M059J (cell line): ENCODE results near the gene RGS13. TPM values are rescaled to one million over a fixed set of nuclear protein-coding genes. Genes with fewer than 3 reads are reported as not detected.
A peak's percentile ranks its signal among the peaks of the same experiment; 100 is the strongest.

Experiments
- DNase-seq: peaks from one replicate; pipeline ENCODE4 v3.0.0-alpha.2; 2012; ENCODE audit warnings: low read depth
- total RNA-seq: library from RNA; depleted of rRNA; stranded (reverse); fragments of >200 nt; shearing (Covaris generic); gene quantifications from 2 replicates; pipeline ENCODE4 v1.2.3, GENCODE V29; 2014; rRNA removed

Gene RGS13
- 0.20 TPM in 1 of 2 replicates, not detected in the other for total RNA-seq

DNA sequence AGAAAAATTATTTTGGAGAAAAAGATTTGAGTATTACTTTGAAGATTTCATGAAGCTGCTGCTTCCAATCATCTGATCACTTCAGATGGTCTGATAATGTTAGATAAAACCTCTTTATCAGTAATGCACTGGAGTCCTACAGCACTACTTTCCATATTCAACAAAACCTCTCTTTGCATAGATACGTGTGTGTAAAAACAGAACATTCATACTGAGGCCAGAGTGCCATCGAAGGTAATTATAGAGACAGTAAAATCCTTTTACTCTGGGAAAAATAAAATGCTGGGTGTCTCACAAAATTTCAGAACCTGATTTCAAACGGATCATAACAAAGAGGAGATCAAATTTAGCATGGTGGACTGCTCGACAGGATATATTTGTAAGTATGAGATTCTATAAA lies at the start of gene RGS13:
TSS of gene RGS13 (plus strand) at position 209 of the 400 bp plus-strand sequence. CDS start 8,188 bp downstream, outside the sequence.
- DNase-seq = no peak

GRCh38 chr1:192587386-192588266 lies 48.3 kb upstream of the RGS13 start:
- no peak for DNase-seq

DNA sequence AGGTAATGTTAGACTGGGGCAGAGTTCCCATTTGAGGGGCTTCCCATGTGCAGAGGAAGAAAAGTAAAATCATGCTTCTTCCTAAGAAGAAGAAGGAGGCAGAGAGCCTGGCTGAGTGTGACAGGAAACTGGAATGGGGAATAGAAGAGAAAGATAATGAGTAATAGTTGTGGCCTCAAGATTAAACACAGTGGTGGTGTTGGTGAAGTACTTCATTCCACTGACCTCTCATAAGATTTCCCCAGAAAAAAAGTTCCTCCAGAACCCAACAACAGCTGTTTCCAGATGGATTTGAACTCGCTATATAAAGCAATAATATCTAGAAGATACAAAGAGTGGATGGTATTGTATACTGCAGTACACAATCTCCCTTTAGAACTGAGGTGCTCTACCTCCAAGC lies 47.4 kb upstream of the RGS13 start:
- peak; percentile 47 for DNase-seq

GRCh38 chr1:192589813-192590212 lies 46.1 kb upstream of the RGS13 start:
- no peak for DNase-seq

DNA sequence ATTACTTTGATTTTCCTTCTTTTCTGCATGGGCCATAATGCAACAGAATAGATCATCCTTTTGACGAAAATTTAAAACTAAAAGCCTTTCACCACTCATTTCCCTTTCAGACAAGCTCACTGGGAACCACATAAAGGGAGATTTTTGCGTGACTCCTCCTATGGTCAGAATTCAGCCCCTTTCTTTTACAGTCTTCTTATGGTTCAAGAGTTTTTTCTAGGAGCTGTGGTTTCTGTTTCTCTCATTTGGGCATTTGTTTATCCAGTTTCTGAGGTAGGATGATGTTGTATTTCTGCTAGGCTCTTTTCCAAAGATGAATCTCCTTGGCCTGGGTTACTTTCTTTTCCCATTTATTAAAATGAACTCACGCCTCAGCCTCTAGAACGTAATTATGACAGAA lies 43.4 kb upstream of the RGS13 start:
- DNase-seq = peak; percentile 44

GRCh38 chr1:192592981-192593708 lies 42.8 kb upstream of the RGS13 start:
- DNase-seq = peak; percentile 41

DNA sequence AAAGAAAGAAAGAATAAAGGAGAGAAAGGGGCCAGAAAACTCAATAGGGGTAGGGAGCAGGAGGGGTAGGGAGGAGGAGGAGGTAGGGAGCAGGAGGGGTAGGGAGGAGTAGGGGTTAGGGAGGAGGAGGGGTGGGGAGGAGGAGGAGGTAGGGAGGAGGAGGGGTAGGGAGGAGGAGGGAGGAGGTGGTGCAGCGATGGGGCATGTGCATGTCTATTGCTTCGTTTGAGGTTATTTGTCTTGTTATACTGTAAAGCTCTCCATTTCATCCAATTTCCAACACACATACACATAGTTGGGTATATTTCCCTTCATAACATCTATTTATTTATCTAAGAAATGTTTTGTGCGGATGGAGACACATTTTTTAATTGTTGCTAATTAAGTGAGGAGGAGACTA lies 40.6 kb upstream of the RGS13 start:
- DNase-seq = no peak

DNA sequence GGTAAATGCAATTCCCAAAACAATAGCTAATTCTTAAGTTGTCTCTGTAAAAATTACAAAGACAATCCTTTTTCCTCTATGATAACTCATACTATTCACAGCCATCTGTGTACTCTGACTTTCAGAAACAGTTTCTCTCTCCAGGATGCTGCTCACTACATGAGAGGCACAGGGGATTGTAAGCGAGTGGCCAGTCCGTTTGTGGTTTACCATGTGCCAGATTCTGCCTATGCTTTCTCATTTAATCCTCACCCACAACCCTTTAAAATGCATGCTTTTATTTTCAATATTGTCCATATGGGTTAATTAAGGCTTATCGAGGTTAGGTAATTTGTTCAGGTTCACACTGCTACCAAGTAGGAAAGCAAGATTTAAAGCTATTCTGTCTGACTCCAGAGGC lies 37.4 kb upstream of the RGS13 start:
- DNase-seq = no peak

GRCh38 chr1:192600275-192600674 lies 35.7 kb upstream of the RGS13 start:
- no peak for DNase-seq

DNA sequence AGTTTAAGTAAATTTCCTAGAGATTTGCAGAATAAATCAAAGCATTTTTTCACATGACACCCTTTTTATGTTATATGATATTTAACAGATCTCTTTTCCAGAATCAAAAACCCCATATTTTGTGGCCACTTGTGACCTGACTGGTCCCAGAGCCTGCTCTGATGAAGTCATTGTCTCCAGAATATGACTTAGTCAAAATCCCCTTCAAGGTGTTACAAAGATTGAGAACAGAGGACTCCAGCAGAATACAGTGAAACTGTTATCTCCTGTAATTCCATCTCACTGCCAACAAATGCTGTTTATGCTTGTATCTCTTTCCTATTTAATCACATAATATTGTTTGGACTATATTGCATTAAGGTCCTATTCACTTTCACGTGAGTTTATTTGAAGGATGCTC lies 34.8 kb upstream of the RGS13 start:
- no peak for DNase-seq

DNA sequence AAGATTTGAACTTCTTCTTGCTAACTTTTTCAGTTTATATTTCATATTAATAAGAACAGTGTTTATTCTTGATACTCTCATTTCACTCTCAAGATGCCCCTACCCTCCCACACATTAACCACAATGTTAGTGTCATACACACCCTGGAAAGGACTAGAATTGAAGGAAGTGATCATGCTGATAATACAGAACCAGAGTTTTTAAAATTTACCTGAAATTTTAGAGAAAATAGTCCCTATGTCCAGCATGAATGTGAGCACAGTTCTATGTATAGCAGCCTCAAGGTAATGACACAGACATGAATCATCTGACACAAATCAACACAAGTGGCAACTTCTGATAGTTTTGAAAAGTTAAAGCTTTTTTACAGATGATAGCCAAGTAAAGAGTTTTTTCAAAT lies 34.4 kb upstream of the RGS13 start:
- peak; percentile 54 for DNase-seq

DNA sequence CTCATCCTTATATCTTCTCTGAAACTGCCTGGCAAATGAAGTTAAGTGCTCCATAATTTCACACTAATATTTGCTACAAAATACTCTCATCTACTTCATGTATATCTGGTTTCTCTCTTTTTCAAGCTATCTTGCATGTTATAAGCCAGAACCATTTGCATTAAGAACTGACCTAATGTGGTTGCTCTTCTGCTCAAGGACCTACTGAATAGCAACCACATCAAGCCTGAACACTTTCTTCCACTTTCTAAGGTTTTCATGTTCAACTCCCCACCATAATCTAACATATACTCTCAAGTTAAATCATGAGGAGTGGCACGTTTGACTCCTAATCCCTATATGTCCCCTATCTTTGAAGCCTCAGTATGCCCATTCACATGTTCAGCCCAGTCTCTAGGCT lies 33.2 kb upstream of the RGS13 start:
- DNase-seq = no peak

- no peak for DNase-seq
Observed at GRCh38 chr1:192603218-192603787, 32.6 kb upstream of the RGS13 start.

DNA sequence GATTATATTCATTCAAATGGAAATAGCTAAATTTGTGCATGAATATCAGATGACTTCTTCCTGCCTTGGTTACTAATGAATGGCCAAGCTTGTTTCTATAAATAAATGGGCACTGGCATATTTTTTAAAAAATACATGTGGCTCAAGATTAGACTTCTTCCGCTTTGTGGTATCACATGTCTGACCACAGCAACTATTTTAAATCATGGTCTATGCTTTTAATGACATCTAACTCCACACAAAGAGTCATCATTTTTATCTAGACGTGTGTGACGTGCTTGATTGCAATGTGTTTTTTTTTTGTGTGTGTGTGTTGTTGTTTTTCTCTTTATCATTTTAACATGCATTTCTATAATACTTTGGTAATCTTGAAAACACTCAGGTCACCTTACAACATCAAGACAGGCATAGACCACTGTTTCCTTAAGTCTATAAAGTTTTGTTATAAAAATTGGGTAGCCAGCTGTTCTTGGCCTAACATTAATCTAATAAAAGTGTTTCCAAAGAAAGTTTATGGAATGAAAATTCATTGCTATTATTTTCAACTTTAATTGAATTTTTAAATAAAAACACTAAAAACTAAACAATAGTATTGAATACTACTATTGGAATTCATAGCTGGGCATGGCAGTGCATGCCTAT lies 30.8 kb upstream of the RGS13 start:
- peak; percentile 77 for DNase-seq

DNA sequence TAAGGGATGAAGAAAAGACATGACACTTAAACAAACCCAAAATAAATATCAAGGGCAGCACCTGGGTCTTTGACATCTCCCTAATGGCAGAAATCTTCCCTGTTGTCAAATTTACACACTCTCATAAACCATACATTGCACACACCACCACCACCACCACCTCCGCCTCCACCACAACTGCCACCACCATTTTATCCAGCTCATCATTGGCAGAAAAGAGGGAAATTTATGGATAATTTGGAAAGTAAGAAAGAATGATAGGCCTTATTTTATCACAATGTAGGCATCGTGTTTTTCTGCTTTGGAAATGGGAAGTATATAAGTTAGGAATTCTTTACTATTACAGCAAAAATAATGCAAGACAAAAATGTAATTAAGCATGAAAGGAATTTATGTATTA lies 27.3 kb upstream of the RGS13 start:
- DNase-seq = no peak

DNA sequence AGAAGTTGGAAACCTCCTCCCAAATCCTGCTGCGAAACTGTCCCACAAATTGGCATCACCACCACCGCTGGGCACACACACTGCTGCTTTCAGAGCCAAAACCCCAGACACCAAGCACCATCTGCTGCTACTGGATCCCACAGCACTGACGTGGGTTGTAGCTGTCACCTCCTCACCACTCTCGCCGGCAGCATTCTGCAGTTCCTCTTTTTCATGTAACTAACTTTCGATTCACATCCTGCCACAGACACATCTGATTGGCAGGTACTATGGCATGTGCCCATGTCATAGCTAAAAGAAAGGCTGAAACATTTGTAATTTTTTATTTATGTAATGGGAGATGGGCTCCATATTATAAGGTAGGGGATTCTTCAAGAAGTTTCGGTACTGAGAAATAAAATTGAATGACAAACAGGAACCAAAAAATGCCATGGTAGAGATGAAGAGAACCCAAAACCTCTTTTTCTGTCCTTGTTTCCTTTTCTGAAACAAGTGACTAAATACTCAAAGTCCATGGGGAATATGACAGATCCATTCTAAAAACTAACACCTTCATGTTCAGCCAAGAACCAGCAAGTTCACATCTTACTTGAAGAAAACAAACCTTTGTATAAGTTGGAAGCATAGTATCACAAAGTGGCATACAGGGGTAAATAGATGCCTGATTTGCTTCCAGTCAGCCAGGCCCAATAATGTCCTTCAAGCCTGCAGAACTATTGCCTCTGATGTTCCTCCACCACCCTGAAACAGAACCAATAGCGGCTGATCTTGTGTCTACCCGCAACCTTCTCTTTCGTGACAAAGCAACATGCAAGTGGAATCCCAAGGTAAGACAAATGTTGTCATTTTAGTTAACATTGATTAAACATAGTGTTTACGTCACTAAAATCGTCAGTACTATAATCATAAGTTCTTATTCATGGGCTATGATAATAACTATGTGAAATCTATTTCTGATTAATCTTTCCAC lies 26.6 kb upstream of the RGS13 start:
- DNase-seq = peak; percentile 29

- peak; percentile 36 for DNase-seq
Observed at GRCh38 chr1:192610112-192610889, 25.6 kb upstream of the RGS13 start.

DNA sequence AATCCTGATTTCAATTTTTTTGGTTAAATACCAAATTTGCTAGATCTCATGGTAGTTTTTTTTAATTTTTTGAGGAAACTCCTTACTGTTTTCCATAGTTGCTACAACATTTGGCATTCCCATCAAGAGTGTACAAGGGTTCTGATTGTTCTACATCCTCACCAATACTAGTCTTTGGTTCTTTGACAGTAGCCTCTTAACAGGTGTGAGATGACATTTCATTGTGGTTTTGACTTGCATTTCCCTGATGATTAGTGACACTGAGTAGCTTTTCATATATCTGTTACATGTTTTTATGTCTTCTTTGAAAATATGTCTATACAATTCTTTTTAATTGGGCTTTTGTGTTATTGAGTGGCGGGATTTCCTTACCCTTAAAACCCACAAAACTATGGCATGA lies 20.9 kb upstream of the RGS13 start:
- no peak for DNase-seq

- DNase-seq = no peak
Observed at GRCh38 chr1:192620071-192620635, 15.8 kb upstream of the RGS13 start.
